Bone marrow (tissue), 2 donors: ENCODE results near the gene MROH2A.

ENCODE experiments used
- DNase-seq, 2 donors: peaks; one replicate each; lab custom pipeline; 2025; lab: John Stamatoyannopoulos, UW

The MROH2A gene

DNA sequence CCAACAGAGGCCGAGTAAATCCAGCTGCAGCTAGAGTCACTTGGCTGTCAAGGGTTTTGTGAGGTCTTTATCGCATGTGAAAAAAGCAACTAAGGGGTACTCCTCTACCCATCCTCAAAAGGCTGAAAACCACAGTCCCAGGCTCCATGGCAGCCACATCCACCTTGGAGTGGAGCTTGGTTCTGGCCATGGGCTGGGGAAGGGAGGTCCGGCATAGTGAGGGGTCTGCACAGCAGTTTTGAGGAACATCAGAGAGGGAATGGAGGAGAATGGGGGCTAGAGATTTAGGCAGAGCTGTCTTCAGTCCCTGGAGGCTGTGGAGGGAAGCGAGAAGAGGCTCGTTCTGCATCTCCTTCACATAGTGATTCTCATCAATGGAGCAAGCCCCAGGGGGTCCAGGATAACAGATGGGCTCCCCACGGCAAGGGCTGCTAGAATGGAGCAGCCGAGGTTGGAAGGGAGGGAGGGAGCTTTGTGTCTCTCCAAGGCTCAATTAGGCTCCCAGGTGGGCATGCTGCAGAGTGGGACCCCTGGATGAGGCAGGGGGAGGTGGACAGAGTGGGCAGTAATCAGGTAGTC, 21.0 kb downstream of the MROH2A start:
- no peak for DNase-seq

DNA sequence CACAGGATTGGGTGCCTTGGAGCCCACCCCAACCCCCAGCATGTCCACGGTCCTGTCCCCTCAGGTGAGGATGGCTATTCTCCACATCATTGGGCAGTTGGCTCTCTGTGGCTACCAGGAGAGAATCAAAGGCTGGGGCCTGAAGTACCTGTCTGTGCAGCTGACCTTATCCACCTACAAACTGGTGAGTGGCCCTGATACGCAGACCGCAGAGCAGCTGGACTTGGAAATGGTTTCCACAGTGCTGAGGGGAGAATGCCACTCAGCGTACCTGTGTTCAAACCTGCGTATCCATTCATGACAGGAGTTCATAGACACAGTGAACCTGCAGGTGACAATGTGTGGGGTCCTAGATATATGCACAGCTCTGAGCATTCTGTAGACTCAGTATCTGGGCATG, 21.6 kb downstream of the MROH2A start:
- DNase-seq: no peak

DNA sequence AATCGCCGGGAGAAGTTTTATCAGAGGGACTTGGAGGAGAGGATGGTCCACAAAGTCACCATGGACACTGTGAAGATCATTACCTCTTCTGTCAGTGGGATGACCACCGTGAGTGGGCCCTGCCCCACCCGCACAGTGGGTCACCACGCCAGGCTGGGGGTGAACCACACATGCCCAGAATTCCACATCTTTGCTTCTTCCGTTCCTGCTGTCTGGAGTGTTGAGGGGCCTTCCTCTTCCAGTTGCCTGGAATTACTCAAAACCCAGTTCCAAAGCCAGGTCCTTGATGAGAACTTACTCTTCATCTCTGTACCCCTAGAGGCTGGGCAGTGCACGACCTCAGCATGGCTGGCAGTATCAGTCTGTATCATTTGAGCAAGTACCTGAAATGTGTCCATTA, 22.1 kb downstream of the MROH2A start:
- no peak for DNase-seq

DNA sequence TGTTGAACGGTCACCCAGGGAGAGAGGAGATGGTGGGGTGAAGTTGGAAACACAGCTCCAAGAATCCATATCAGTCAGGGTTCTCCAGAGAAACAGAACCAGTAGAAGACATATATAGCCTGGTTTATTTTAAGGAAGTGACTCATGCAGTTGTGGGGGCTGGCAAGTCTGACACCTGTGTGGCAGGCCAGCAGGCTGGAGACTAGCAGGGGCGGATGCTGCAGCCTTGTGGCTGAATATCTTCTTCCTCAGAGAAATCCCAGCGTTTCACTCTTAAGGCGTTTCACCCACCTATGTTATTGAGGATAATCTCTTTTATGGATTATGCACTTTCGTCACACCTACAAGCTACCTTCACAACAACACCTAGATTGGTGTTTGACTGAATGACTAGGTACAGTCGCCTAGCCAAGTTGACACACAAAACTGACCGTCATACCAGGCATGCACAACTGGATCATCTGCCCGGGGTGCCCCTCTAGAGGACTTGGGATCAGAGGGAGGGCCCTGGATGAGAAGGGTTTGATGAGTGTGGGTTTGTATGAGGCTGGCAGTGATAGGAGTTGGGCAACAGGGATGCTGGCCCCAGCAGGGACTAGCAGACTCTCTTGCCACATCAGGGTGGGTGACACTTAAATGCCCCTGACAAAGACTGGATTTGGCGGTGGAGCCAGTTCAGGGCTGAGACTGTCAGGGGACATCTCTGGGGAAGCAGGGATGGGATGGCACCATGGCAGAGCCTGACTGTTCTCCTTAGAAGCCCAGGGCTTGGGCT, 23.4 kb downstream of the MROH2A start:
- no peak for DNase-seq

DNA sequence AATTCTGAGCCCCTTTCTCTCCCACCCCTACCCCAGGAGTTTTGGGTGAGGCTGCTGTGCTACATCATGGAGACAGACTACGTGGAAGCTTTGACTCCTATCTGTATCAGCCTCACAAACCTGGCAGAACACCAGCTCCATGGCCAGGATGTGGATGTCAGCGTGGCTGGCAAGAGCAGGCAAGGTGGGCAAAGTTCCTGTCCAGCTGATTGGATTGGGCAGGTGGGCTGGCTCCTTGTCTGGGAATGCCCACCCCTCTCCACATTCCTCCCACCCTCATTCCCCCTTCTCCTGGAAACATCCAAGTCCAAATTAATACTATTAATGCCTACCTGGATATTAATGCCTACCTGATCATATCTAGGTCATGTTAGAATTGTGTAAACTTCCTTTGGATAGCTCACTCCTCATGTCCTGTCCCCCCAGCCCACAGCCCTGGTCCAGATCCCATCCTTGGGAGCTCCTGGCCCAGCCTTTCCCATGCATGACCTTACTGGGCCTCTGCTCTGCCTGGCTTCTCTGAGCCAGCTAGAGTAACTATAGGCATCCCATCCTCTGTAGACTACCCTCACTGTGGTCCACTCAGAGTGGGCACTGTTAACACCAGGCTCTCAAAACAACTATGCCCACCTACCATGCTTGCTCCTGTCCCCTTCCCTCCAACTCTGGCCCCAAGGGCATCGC, 24.1 kb downstream of the MROH2A start:
- no peak for DNase-seq

DNA sequence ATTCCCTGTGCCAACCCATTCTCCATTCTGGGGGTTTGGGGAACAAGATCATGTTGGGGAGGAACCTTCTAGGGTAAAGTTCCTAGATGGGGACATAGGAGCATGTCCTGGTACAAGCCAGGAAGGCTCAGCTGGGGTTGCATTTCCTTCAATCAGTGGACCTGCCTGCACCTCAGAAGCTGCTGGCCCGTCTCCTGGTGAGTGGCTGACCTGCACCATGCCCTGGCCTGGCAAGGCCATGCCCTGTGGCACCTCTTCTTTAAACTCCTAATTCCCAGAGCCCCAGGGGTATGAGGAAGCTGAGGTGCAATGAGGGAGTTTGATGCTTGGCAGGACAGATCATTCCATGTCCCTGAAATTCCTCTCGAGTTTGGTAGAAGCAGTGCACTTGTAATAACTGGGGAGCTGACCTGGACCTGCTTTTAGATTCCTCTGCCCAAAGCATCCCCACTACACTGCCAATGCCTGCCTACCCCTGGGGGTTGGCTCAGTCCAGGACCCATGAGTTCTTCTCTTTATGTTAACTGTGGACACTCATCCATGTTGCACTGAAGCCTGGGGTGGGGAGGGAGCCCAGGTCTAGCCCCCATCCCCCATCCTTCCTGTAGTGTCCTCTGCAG, 25.3 kb downstream of the MROH2A start:
- no peak for DNase-seq

DNA sequence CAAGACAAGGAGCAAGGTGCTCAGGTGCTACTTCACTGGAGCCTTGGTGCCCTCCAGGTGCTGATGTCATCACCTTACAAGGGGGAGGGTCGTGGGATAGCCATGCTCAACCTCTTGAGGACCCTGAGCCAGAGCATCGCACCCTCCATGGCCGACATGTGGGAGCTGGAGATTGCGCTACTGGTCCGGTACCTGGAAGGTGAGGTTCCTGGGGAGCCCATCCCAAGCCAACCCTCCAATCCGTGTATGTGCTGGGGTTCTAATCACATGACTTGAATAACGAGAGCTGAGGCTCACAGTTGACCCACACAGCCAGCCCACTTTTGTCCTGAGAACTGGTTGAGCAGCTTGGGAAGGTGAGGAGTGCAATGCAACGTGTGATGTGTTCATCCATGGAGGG, 25.9 kb downstream of the MROH2A start:
- DNase-seq: no peak

DNA sequence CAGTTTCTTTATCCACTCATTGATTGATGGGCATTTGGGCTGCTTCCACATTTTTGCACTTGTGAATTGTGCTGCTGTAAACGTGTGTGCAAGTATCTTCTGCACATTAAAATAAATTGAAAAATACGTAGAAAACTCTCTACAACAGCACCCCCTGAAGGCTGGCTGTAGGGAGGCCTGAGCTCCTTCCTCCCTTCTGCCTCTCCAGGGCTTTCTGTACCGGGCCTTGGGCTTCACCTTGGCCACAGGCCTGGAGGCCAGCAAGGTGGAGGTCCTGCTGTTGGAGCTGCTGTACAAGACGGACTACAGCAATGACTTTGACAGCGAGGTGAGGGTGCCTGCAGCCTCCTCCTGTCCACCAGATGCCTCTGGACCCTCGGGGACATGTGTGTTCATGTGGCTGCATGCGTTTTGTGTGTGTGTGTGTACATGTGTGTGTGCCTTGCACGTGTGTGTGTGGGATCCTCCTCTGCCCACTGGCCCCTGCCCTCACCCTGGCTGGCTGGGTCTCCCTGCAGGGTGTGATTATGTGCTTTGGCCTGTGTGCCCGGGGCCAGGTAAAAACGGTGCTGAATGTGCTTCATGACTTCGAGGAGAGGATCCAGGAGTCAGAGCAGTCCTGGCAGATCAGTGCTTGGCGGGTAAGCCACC, 29.2 kb downstream of the MROH2A start:
- no peak for DNase-seq

DNA sequence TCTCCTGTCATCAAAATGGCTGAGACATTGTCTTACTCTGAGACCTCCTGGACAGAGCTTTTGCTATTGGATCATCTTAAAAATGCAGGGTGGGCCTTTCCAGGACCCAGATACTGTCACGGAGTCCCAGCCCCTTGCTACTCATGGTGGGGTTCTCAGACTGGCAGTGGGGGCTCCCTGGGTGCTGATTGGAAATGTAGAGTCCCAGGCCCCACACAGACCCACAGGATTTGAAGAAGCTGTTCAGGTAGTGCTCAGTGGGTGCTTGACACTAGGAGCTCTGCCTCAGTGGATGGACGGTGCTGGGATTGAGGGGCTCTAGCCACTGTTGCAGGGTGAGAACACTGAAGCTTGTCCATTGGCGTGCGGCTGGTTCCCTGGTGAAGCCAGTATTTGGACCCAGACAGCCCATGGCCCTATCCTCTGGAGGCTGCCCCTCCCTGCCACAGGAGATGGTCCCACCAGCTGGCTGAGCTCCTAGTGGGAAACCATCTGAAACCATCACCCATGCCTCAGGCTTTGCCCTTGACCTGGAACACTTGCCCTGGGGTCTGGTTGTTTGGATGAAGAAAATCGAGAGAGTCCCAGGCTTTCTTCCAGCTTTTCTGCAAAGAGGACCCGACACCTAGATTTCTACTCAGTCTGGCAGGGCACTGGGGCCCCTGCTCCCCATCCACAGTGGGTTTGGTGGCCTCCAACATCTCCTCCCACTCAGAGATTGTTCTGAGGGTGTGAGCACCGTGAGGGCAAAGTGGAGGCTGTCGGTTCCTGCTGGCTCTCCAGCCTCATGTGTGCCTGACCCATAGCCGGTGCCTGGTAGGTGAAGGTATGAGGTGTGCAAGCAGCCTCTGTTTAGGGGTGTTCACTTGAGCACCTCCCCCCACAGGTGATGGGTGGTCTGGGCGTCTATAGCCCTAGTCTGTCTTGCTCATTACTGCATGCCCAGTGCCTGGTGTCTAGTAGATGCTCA, 30.1 kb downstream of the MROH2A start:
- DNase-seq: no peak

DNA sequence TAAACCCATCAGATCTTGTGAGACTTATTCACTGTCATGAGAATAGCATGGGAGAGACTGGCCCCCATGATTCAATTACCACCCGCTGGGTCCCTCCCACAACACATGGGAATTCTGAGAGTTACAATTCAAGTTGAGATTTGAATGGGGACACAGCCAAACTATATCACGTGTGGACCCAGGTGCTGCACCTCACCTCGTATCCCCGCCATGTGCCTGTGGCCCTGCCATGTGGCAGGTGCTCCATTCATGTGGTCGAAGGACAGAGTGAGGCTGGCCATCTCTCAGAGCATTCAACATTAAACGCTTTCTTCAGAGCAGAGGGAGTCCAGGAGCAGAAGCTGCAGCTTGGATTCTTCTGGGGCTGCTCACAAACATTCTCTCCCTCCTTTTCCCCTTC, 32.3 kb downstream of the MROH2A start:
- DNase-seq: no peak

DNA sequence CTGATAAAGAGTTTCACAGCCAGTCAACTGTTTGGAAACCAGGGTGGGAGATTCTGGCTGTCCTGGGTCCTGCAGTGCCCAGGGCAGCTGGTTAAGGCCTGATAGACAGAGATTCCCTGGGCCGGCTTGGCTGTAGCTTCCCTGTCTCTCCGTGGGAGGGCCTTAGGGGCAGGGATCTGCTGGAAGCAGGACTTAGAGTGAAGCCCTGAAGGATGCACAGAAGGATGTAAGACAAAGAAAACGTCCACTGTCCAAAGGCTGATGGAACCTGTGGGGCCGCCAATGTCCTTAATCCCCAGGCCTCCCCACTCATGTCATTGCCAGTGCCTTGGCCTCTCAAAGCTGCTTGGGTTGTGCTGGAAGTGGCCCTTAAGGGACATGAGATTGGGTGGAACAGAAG, 33.0 kb downstream of the MROH2A start:
- DNase-seq: no peak

DNA sequence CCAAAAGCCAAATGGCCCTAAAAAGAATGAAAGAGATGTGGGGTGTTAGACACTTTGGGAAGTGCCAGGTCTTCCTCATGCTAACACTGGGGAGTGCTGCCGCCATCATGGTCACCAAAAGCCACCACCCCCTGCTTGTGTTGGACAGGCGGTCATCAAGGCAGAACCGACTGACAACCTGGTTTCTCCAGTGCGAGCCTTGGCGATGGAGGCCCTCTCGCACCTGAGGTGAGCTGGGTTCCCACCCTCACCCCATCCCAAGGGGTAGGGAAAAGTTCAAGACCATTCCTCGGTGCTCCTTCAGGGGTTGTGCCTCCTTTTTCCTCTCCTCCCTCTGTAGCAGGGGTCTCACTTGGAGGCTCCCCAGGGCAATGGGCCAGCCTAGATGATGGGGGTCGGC, 33.6 kb downstream of the MROH2A start:
- no peak for DNase-seq

DNA sequence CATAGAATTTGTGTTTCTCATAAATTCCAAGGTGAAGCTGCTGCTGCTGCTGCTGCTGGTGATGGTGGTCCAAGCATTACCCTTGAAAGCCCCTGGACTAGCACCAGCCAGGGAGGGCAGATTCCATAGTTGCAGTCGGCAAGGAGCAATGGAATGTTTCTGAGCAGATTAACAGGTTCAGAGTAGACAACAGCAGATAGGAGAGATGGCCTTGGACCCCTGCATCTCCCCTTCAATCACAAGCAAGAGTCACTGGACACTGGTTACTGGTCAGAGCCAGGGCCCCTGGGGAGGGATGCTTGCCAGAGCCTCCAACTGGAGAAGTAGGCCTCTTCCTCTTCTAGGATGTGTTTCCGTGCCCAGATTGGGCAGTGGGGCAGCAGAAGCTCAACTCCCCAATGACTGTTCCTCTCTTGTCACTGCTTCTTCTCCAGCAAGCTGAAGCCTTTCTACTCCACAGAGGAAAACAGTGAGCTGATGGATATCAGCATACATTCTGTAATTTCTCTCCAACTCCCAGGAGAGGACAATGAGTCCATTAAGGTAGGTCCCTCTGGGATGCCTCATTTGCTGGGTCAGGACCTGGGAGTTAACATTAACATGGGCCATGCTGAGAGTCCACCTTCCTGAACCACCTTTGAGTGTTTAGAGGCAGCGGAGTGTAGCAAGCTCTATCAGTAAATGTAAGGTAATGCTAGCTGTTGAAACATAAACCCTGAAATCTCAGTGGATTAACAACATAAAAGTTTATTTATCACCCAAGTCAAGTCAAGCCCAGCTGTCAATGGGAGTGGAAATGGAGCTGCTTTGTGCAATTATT, 35.3 kb downstream of the MROH2A start:
- DNase-seq: no peak

DNA sequence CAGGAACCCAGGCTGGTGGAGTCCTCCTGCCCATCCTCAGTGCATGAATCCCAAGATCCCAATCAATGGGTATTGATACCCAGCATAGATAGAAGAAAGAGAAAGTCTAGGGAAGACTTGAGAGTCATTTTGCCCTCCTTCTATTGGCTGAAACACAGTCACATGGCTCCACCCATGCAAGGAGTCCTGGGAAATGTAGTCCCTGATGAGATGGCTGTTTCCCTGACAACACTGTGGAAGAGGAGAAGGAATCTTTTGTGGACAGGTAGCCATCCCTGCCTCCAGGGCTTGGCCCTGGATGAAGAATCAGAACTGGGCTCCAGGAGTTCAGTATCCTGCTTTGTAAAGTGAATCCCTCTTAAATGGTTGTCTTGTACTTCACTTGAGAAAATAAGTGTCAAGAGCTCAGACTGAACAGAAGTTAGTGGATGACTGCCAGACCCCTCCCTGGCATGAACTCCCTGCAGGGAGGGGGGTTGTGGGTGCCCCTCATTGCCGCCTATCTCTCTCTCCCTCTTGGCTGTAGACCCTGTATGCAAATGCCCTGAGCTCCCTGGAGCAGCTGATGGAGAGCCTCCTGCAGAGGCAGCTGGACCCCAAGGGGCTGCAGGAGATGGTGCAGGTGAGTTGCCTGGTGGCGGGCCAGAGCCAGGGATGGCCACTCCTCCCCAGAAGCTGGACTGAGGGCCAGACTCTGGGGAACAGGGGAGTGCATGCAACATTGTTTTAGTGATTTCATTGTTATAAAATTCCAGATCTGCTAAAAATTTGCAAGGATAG, 36.1 kb downstream of the MROH2A start:
- DNase-seq: no peak

DNA sequence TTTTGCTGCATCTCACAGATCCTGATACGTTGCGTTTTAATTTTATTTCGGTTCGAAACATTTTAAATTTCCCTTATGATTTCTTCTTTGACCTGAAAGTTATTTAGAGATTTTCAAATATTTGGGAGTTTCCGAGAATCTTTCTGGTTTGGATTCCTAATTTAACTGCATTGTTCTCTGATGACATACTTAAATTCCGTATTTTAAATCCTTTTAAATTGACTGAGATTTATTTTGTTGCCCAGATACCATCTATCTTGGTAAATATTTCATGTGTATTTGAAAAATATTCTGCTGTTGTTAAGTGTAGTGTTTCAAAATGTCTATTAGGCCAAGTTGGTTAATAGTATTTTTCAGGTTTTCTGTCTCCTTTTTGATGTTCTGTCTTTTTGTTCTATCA, 37.7 kb downstream of the MROH2A start:
- no peak for DNase-seq

DNA sequence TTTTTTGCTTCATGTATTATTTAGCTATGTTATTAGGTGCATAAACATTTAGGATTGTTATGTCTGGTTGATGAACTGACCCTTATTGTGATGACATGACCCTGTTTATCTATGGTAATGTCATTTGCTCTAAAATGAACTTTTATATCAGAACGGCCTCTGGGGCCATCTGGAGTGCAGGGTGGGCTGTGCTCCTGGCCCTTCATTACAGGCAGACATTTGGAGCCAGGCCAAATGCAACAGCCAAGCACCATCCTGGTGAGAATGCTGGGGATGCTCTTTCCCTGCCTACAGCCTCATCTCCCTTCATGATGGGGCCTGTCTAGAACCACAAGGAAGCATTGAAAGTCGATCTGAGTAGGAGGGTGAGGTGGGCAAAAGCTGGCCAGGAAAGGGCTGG, 38.2 kb downstream of the MROH2A start:
- no peak for DNase-seq

DNA sequence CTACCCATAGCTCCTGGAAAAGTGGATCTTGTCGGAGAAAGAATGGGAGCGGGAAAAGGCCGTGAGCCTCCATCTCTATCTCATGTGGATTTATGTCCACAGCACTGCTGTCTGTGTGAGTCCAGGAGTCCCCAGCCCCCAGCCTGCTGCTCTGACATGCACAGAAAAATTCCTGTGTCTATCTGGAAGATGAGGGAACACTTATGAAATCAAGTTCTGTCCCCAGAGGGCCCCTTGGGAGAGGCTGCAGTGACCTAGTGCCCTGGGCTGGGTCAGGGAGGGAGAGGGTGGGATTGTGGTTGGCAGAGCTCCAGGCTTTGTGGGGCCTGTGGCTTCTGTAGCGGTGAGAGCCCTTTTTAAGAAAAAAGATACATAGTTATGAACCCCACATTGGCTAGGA, 38.6 kb downstream of the MROH2A start:
- no peak for DNase-seq

DNA sequence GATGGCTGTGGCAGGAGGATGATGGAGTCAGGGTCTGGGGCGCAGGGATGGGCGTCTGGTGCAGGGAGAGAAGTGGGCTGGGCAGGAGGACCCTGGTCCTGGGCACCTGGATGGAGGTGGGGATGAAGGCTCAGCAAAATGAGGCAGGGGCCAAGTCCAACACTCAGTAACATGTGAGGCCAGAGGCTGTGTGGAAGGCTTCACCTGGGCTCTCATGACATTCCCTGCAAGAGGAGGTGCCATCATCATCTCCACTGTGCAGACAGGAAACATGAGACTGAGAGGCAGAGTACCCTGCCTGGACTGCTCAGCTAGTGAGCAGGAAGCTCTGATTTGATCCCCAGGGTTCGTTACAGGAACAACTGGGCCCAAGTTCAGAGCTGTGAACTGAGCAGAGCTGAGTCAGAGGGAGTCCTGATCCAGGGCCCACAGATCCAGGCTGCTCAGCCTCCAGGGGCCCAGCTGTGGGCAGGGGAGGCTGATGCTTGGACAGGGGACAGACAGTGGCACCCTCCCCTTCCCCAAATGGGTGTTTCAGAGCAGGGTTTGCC, 39.3 kb downstream of the MROH2A start:
- no peak for DNase-seq

DNA sequence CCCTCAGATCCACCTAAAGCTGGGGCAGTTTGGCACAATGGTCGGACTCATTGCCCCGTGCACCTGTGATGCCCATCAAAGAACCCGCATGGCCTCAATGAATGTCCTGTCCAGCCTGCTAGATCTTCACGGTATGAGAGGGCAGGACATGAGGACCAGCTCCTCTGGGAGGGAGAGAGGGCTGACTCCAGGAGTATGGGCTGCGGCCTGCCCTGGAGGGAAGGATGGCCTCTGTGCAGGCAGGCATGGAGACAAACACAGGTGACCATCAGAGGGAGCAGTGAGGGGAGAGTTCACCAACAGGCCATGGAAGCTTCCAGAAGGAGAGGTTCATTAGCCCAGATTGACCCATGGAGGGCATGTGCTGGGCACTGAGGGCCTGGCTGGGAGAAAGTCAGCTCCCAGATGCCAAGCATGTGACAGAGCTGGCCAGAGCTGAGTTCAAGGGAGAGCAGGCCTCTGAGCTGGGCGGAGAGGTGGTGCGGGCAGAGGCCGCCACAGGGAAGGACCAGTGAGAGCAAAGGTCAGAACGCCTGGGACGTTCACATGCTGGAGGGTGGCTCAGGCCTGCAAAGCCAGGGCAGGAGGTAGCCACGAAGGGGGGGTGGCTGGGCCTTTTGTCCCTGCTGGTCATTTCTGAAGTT, 40.0 kb downstream of the MROH2A start:
- DNase-seq: no peak
